OCI-LY3 (cell line): ENCODE data around the gene CDKN3.

Experiments
- CTCF ChIP-seq: fragments of 200-600, 300-600 bp; sonication (generic); IDR thresholded peaks from 2 replicates; pipeline ENCODE4 v1.5.1; 2014; ENCODE audit warnings: antibody characterized with exemption, low read length, low read depth
- EZH2phosphoT487 ChIP-seq: fragments of 200-600 bp; shearing (Covaris generic); IDR thresholded peaks from 2 replicates; pipeline ENCODE4 v1.6.1; 2018; ENCODE audit warnings: antibody characterized with exemption, mixed run types, low read depth

GRCh38 chr14:54364555-54365415 lies 32.0 kb upstream of the CDKN3 start:
- no peak for TF ChIP-seq CTCF
- TF ChIP-seq EZH2phosphoT487 = no peak
